GM20431 (cell line): ENCODE results near the gene DNAH9.

ENCODE experiments used
- in situ Hi-C: fragments of 300-500 bp; cut with MseI, MboI; formaldehyde crosslinking; loops from one replicate; pipeline ENCODE4 v1.15.0; 2020; ENCODE audit warnings: low sequenced_read_pairs; ENCODE audit not compliant: unreplicated experiment

The DNAH9 gene

DNA sequence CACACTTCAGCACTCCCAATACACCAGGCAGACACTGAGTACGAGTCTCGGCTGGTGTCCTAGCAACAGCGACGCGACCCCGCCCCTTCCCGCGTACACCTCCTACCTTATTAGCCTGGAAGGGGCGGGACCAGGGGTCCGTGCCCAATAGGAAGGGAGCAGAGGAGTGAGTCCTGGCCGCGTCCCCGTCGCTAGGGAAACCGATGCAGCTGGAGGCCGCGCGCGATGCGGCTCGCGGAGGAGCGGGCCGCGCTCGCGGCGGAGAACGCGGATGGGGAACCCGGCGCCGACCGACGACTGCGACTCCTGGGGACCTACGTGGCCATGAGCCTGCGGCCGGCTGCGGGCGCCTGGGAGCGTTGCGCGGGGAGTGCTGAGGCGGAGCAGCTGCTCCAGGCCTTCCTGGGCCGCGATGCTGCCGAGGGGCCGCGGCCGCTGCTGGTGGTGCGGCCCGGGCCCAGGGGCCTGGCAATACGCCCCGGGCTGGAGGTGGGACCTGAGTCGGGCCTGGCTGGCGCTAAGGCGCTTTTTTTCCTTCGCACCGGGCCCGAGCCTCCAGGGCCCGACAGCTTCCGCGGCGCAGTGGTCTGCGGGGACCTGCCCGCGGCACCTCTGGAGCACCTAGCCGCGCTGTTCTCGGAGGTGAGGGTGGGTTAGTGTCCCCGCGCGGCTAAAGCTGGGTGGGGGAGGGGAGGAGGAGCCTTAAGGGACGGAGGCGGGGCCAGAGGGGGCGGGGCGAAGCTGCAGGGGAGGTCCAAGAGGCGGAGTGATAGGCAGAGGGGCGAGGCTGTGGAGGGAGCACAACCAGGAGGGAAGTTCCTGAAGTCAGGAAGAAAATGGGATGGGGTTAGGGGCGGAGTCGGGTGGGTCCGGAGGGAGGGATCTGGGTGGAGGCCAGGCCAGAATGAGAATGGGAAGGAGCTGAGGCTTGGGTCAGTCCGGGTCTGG is at the start of gene DNAH9:
Gene DNAH9, plus strand, starts transcription at position 197 of the 948 bp plus-strand sequence. Its CDS starts 29 bp downstream, at position 226.
- in situ Hi-C loops: no loop called here

GRCh38 chr17:11550431-11550830 is 47.8 kb upstream of the DNAH9 start:
- in situ Hi-C loops: no loop called here

- in situ Hi-C loops: no loop called here
These were observed 46.8 kb upstream of the DNAH9 start for GRCh38 chr17:11551442-11551841.

GRCh38 chr17:11553135-11553534 is 45.1 kb upstream of the DNAH9 start:
- in situ Hi-C loops: no loop called here

DNA sequence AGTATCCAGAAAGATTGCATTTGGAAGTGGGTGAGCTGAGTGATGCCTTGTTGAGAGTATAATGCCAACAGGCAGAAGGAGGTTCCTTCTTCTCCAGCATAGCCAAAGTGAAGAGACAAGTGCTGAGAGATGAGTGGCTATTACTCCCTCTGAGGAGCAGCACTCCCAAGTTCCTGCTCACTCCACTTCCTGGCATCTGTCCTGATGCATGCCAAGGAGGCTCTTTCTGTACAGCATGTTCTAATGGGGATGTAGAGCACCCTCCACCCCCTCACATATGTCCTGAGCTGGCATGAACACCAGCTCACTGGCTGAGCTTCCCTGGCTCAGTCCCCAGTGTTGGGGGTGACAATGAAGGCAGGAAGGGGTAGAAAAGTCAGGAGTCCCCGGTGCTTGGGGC is 44.2 kb upstream of the DNAH9 start:
- in situ Hi-C loops: no loop called here

- in situ Hi-C loops: no loop called here
These were observed 43.7 kb upstream of the DNAH9 start for GRCh38 chr17:11554542-11554941.

GRCh38 chr17:11555530-11555929 is 42.7 kb upstream of the DNAH9 start:
- in situ Hi-C loops: no loop called here

DNA sequence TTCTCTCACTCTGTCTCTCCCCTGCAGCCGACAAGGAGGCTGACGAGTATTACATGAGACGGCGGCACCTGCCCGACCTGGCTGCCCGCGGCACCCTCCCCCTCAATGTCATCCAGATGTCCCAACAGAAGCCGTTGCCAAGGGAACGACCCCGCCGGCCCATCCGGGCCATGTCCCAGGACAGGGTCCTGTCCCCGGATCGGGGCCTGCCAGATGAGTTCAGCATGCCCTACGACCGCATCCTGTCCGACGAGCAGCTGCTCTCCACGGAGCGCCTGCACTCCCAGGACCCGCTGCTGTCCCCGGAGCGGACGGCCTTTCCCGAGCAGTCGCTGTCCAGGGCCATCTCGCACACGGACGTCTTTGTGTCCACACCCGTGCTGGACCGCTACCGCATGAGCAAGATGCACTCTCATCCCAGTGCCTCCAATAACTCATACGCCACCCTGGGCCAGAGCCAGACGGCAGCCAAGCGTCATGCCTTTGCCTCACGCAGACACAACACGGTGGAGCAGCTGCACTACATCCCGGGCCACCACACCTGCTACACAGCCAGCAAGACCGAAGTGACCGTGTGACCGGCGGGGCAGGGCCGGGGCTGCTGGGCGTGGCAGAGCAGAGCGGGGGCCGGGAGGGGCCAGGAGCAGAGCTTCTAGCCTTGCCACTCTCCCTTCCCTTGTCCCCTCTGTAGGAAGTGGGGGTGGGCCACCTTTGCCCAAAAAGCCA is 40.4 kb upstream of the DNAH9 start:
- in situ Hi-C loops: no loop called here

GRCh38 chr17:11558681-11559234 is 39.5 kb upstream of the DNAH9 start:
- in situ Hi-C loops: no loop called here

GRCh38 chr17:11559601-11560000 is 38.7 kb upstream of the DNAH9 start:
- in situ Hi-C loops: no loop called here

- in situ Hi-C loops: no loop called here
These were observed 37.0 kb upstream of the DNAH9 start for GRCh38 chr17:11561281-11561680.

- in situ Hi-C loops: no loop called here
These were observed 36.6 kb upstream of the DNAH9 start for GRCh38 chr17:11561702-11562101.

- in situ Hi-C loops: no loop called here
These were observed 33.5 kb upstream of the DNAH9 start for GRCh38 chr17:11564589-11565380.

GRCh38 chr17:11565591-11565990 is 32.7 kb upstream of the DNAH9 start:
- in situ Hi-C loops: no loop called here

DNA sequence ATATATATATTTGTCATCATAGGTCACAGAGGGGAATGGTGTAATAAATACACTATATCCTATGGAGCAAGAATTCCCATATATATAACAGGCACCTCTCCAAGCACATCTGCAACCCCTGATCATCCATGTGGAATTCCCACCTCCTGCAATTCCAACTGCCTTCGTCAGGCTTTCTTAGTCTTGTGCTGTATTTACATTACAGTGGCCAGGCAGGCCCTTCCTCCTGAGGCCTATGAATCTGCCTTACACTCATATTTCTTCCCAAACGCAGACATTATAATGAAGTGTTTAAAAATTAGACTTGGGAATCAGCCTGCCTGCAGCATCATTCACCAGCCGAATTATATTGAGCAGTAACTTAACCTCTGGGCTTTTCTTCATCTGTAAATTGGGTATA is 19.3 kb upstream of the DNAH9 start:
- in situ Hi-C loops: no loop called here

DNA sequence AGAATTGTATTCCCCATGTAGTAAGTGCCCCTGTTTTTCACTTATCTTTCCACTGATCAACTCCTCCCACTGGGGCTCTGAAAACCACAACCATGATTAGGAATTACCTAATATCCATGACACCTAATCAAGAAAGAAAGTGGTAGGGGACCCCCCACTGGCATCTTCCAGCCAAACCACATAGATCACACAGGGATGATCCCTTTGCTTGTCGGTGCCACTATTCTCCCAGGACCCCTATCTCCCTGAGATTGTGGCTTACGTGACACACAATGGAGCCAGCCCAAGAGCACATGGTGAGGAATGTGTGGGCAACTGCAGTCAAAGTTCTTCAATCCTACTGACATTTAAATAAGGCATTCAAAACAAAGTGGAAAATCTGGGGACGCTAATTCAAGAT is 17.6 kb upstream of the DNAH9 start:
- in situ Hi-C loops: no loop called here

DNA sequence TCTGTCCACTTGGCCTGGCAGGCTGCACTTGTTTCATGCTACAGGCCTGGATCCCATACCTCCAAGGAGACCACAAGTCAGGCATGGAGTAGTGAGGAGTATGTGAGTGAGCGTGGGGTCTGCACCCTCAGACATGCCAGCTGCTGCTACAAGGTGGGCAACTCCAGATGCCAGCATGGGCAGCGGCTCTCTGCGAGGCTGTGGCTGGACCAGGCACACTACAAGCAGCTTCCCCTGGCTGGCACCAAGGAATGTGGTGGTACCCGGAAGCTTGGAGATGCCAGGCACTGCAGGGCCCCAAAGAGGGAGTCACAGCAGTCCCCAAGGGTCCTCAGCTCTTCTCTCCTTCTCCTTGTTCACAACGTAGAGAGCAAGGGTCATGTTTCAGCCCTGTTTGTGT is 16.1 kb upstream of the DNAH9 start:
- in situ Hi-C loops: no loop called here

GRCh38 chr17:11583306-11583992 is 14.8 kb upstream of the DNAH9 start:
- in situ Hi-C loops: no loop called here

DNA sequence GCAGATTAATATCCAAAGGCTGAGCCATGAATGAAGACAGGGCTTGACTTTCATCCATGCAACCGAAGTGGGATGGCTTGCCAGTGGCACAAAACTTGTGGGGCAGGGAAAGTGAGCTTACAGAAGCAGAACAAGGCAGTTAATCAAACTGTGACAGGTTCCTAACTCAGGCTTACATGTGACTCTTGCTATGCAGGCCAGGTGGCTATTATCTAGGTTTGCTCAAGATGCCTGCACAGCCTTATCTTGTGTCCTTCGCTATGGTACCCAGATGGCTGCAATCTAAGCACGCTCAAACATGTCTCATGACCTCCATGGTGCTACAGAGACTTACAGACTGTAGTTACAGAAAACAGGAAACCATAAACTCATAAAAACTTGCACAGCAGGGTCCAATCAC is 8.6 kb upstream of the DNAH9 start:
- in situ Hi-C loops: no loop called here

DNA sequence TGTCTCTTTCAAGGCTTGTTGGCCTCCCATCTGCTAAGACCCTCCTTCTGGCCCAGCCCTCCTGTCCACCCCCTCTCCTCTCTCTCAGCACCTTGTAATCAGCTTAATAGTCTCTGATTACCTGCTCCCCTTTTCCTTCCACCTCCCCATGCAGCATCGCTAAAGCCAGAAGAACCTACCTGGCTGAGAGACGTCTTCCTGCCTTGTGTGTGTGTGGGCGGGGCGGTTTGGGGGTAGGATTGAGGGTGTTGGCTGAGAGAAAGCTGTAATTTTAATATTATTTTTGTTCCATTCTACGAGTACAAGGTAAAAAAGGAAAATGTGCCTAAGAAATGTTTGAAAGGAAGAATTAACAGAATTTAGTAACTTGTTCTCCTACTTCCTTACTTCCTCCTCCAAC is 3.4 kb downstream of the DNAH9 start:
- in situ Hi-C loops: no loop called here
